Measurements from ENCODE around the gene F11.
"Not testable (repeated sequence)": the region's sequence is repeated elsewhere in the genome, so short reads cannot be mapped to it uniquely, and the experiment has no call there.

F11 gene

DNA sequence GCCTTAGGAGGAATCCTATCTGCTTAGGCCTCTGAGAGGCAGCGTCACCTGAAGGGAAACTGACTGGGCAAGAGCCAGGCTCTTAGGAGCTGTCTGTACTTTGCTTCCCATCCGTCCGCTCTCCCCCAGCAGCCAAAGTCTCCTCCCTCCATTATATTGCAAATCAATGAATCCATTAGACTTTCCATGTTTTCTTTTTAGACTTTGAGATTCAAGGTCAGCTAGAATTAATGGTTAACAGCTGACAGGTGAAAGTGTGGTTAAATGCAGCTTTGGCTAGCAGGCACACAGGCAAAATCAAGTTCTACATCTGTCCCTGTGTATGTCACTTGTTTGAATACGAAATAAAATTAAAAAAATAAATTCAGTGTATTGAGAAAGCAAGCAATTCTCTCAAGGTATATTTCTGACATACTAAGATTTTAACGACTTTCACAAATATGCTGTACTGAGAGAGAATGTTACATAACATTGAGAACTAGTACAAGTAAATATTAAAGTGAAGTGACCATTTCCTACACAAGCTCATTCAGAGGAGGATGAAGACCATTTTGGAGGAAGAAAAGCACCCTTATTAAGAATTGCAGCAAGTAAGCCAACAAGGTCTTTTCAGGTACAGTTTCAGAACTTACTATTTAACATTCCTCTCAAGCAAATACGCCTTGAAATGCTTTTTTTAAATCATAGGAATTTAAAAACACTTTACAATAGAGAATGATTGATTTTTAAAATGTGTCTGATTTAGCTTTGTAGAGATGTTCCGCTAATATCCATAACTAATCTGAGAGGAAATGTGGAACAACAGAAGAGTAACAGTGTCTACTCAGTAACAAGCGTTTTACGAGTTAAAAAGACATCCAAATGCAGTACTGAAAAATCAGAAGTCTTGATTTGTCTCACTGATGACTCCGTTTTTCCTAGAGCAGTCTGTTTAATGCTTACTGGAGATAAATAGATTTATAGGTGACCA, at the start of gene F11:
TSS of gene F11 (plus strand) at position 507 of the 970 bp plus-strand sequence. CDS start 948 bp downstream, outside the sequence.
- no peak for DNase-seq (ENCODE audit: low read depth, low spot score)

DNA sequence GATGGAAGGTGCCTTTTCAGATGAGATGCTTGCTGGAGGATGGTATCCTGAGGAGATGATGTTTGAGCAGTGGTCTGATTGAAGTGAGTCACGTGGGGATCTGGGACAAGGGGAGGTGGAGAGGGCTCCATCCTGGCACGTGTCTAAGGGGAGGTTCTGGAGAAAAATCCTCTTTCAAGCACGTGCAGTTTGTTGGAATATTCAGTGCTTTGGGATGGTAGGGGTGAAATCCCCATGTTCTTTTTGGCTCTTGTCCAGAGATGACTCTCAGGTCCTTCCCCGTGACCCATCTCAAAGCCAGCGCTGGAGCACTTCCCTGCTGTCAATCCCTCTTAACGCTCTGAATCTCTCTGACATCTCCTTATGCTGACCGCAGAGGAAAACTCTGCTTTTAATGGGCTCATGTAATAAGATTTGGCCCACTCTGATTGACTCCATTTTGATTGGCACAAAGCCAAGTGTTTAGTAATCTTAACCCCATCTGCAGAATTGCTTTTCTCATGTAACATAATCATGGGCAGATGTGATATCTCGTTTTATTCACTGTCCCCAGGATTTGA, 49.4 kb upstream of the F11 start:
- peak; percentile 5 for DNase-seq (ENCODE audit: low read depth, low spot score)

DNA sequence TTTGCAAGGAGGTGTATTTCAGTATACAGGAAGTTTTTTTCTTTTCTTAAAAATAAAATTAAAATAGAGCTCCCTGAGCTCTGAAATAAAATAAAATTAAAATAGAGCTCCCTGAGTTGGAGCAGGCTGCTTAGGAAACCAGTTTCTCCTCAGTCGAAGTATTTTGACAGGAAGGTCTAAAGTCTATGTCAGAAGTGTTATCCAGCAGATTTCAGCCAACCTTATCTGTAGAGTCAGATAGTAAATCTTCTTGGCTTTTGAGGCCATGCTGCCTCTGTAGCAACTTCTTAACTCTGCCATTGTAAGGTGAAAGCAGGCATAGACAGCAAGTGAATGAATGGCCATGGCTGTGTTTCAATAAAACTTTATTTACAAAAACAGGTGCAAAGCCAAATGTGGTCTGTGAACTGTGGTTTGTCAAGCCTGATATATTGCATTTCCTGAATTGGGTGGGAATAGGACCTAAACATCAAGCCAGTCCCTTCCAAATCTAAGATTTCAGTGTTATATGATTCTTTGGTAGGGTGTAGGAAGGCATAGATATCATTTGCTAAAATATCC, 48.2 kb upstream of the F11 start:
- DNase-seq (ENCODE audit: low read depth, low spot score), result no peak

DNA sequence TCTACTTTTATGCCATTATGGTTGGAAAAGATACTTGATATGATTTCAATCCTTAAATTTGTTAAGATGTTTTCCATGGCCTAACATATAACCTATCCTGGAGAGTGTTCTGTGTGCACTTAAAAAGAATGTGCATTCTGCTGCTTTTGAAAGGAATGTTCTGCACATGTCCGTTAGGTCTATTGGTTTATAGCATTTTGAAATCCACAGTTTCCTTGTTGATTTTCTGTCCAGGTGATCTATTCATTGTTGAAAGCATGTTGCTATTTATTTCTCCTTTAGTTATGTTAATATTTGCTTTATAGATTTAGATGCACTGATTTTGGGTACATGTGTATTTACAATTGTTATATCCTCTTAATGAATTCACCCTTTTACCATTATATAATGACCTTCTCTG, 44.4 kb upstream of the F11 start:
- no peak for DNase-seq (ENCODE audit: low read depth, low spot score)

DNA sequence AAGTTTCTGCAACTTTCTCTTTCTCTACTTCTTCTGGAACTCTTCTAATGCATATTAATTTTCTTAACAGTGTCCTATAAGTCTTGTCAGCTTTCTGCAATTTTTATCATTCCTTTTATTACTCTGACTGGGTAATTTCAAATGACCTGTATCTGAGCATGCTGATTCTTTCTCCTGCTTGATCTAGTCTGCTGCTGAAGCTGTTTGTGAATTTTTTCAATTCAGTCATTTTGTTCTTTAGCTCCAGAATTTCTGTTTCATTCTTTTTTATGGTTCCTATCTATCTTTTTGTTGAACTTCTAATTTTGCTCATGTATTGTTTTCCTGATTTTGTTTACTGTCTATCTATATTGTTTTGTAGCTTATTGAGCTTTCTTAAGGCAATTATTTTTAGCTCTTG, 40.1 kb upstream of the F11 start:
- no peak for DNase-seq (ENCODE audit: low read depth, low spot score)

DNA sequence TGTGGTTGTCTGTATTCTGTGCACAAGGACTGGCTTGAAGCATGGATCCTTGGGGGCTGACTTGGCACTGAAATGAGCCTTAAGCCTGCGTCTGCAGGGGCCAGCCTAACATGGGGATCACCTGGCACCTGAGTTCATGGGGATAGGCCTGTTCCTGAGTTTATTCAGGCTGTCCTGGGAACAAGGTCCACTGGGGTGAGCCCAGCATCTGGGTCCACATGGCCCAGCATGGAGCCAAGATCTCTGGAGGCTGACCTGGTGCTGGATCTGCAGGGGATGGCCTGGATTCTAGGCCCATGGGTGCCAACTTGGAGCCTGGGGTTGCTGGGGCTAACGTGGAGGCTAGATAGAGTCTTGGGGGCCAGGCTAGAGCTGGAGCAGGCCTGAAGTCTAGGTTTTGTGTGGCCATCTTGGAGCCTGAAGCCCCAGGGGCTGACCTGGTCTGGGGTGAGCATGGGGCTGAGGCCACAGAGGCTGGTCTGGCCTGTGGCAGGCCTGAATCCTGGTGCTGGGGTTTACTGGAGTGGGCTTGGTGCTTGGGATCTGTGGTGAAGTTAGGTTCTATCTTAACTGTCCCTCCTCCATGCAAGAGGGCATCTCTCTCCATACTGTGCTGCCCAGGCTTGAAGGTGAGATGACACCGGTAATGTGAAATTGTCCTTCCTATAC, 39.3 kb upstream of the F11 start:
- no peak for DNase-seq (ENCODE audit: low read depth, low spot score)

DNA sequence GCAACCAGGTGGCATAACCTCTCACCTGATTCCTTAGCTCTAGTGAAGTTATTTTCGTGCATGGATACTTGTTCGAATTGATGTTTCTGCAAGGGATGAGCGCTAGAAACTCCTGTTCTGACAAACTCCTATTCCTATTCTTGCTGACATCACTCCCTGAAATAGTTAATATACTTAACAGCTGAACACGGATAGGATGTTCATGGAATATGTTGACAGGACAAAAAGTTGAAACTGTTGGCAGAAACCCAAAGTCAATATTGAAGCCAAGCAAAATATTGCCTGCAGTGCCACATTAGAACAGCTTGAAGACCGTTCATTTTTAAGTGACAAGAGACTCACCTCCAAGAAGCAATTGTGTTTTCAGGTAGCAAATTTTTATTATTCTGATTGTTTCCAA, 38.8 kb upstream of the F11 start, which contains the start of gene KLKB1:
TSS of gene KLKB1 (plus strand) at position 287 of the 400 bp plus-strand sequence. CDS start 689 bp downstream, outside the sequence.
- DNase-seq (ENCODE audit: low read depth, low spot score), result no peak

DNA sequence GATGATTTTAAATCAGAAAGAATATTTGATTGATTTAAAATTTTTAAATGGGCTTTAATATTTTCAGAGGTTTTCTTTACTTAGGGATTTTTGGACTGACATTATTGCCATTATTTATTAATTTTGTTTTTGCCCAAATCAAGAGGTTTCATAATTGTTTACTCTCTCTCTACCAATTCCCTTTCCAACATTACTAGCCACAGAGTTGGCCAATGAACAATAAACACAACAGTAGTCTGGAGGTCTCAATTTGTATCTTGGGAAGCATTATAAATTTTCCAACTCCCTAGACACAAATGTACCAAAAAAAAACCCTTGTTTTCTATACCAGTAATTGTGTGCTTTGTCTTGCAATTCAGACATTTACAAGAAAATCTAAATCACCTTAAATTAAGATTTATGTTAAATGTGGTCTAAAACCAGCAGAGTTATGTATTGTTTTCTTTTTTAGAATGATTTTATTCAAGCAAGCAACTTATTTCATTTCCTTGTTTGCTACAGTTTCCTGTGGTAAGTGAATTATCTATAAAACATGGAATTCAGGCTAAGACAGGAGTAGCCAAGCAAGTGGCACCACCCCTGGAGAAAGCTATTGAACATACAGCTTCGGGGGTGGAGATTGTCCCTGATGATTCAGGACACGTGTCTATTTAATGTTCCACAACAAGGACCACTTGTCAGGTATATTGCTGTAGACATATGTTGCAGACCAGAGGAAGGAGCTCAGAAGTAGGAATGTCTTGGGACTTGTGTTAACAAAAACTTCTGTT, 38.1 kb upstream of the F11 start:
- no peak for DNase-seq (ENCODE audit: low read depth, low spot score)

DNA sequence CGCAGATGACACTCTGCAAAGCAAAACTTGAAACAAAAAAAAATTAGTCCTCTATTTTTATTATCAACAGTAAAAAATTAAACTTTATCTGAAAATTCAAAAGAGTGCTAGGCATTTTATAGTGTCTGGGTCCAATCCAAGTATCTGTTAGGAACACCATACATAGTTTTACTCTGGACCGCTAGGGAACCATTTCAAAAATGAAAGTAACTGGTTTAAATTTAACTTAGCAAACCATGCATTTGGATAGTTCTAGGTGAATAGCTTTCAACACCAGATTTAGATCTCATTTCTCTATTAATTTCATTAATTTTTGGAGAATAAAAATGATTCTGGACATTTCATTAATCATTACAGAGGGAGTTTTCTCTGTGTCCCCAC, 37.5 kb upstream of the F11 start:
- no peak for DNase-seq (ENCODE audit: low read depth, low spot score)

DNA sequence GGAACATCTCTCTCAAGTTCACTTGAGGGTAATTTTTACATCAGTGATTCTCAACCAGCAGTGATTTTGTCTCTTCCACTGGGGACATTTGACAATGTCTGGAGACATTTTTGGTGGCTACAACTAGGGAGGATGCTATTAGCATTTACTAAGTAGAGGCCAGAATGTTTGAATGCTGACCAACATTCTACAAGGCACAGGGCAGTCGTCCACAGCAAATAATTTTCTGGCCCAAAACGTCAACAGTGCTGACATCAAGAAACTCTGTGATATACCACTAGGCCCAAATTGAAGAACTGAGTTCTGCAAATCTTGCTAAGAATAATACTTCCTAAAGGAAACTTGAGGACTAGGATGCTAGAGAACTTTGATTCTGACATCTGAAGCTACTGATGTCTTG, 31.6 kb upstream of the F11 start:
- no peak for DNase-seq (ENCODE audit: low read depth, low spot score)

DNA sequence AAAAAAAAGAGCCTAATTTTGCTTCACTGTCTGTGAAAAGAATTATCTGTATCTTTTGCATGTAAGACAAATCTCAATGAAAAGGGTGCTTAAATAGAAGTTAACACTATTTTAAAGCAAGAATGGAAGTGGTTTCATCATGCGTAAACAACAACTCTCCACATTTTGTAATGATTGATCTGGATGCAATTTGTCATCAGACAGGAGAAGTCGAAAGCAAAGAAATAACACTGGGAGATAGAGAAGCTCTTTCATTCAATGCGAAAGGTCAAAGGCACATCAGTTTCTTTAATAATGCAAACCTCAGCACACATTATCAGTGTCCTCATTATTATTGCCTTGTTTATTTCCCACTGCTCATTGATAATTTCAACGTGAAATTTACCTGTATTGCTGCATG, 29.9 kb upstream of the F11 start:
- DNase-seq (ENCODE audit: low read depth, low spot score), result no peak

DNA sequence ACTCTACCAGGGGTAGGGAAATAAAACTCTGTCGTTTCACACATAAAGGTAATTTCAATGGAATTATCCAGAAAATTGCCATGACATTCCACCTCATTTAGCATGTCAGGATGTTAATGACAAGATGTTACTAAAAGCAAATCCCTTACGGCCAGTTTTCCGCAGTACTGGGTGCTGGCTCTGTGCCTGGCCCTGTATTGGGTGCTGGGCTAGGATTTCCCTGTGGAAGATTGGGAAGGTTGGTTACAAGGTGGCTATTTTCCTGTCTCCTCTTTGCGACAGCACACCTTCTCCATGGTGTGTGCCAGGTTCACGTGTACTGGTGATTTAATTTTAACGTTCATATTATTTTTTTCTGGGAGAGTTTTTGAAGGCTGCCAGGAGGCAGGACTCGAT, 25.5 kb upstream of the F11 start:
- no peak for DNase-seq (ENCODE audit: low read depth, low spot score)

DNA sequence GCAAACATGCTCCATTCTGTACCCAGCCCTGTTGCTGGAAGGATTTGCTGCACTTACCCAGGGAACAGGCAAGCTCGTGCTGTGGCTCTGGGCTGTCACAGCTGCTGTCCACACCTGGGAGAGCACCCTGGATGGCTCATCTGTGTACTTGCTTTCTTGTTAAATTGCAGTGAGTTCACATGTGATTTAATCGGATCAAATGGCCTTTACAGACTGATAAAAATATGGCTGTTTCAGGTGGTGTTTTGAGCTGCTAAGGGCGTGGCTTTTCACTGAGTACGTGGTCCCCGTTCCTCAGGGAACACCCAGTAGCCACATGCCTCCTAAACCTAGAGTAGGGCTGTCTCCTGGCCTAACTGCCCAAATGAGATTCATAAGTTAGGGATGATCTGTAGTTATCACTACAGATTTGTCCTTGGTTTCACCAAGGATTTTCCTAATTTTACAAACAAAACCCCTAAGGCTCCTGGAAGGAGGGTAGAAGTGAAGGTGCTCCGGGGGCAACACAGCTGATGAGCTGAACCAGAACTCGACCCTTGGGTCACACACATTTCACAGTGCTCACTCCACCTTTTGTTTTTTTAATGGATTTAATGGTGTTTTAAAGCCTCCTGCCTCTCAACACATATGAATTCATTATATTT, 25.0 kb upstream of the F11 start:
- DNase-seq (ENCODE audit: low read depth, low spot score), result no peak

DNA sequence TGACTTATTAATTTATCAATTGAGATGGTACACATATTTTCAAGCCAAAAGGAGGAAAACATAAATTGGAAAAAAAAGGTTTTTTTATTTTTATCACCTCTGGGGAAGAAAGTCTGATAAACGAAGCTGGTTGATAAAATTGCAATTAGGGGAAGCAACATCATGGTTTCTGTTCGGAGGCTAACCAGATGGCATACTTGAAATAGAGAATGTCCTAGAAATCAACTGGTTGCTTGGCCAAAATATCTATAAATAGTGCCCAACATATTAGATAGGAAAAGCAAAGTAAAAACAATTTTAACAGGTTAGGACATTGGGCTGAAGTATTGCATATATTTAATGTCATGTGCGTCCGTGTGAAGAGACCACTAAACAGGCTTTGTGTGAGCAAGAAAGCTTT, 24.4 kb upstream of the F11 start:
- no peak for DNase-seq (ENCODE audit: low read depth, low spot score)

DNA sequence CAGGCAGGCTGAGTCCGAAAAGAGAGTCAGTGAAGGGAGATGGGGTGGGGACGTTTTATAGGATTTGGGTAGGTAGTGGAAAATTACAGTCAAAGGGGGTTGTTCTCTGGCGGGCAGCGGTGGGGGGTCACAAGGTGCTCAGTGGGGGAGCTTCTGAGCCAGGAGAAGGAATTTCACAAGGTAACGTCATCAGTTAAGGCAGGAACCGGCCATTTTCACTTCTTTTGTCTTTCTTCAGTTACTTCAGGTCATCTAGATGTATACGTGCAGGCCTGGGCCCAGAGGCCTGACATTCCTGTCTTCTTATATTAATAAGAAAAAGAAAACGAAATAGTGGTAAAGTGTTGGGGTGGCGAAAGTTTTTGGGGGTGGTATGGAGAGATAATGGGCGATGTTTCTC, 24.0 kb upstream of the F11 start:
- DNase-seq (ENCODE audit: low read depth, low spot score), result not testable (repeated sequence)

DNA sequence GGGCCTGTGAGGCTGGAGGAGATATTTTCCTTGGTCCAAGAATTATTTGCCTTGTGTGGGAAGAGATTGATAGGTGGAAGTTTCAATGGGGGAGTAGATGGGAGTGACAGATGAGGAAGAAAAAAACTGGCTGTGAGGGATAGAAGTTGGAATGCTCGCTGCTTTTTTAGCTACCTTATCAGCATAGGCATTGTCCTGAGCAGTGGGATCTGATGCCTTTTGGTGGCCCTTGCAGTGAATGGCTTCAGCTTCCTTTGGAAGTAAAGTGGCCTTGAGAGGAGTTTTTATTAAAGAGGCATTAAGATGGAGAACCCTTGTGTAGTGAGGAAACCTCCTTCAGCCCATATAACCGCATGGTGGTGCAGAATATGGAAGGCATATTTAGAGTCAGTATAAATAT, 22.7 kb upstream of the F11 start:
- DNase-seq (ENCODE audit: low read depth, low spot score), result no peak

DNA sequence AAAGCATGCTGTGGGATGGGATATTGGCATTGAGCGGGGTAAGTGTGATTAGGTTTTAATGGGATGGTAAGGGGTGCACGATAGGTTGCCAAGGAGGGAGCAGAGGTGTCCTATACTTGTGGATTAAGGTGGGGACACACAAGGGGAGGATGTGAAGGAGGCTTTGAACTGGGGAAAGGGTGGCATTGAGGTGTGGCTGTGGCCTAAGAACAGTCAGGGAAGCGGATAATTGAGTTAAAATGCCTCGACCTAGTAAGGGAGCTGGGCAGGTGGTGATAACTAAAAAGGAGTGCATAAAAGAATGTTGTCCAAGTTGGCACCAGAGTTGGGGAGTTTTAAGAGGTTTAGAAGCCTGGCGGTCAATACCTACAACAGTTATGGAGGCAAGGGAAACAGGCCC, 21.2 kb upstream of the F11 start:
- DNase-seq (ENCODE audit: low read depth, low spot score), result no peak

DNA sequence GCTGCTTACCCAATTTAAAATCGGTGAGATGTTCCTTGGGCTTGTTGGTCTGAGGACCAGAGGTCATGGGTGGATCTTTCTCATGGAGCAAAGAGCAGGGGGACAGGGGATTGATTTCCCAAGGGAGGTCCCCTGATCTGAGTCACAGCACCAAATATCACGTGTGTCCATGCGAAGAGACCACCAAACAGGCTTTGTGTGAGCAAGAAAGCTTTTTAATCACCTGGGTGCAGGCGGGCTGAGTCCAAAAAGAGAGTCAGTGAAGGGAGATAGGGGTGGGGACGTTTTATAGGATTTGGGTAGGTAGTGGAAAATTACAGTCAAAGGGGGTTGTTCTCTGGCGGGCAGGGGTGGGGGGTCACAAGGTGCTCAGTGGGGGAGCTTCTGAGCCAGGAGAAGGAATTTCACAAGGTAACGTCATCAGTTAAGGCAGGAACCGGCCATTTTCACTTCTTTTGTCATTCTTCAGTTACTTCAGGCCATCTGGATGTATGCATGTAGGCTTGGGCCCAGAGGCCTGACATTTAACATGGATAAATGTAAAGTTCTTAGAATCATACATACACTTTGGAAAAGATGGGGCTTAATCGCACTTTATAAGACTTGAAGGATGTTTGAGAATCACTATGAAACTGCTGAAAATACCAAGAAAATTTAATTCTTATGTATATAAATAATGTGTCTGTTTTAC, 18.8 kb upstream of the F11 start:
- not testable (repeated sequence) for DNase-seq (ENCODE audit: low read depth, low spot score)

DNA sequence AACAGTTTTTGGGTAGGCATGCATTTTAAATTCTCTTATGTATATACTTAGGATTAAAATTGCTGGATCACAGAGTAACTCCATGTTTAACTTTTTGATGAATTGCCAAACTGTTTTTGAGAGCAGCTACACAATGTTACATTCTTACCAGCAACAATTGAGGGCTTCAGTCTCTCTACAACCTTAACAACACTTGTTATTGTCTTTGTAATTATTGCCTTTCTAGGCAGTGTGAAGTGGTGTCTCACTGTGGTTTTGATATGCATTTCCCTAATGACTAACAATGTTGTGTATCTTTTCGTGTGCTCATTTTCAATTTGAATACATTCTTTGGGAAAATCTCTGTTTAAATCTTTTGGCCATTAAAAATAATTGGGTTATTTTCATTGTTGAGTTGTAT, 17.3 kb upstream of the F11 start:
- no peak for DNase-seq (ENCODE audit: low read depth, low spot score)

All from astrocyte of the hippocampus (primary cell).